ENCODE measurements around the gene ANKRD61. TPM values are rescaled to one million over a fixed set of nuclear protein-coding genes. Genes with fewer than 3 reads are reported as not detected.

Gene ANKRD61
- total RNA-seq, 6 experiments from 2014 or later, result 0.26 TPM; not detected in 5

DNA sequence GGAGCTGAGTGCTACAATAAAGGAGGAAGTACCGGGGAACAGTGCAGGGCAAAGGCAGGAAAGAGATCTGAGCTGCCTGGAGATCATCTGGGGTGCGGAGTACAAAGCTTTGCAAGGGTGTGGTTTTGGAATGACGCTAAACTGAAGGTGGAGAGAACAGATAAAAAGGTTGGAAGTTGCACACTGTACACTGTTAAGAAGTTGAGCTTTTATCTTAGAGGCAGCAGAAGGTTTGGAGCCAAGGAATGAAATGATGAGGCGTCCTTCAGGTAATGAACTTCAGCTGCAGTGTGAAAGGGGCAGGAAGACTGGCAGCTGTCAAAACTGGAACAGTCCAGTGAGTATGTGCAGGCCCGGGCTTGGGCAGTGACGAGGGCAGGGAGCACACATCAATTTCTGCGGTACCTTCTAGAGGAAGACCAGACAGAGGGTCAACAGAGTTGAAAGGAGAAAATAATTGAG is 7.2 kb upstream of the ANKRD61 start:
- peaks cover 0 to 96% (median 36%) of the 10 kb centered on the region in 4 donors for H3K36me3 ChIP-seq
- DNase-seq (no peak), ATAC-seq (no peak)
- H3K4me3 ChIP-seq, result no peak overlapping the region
- no peak for TF ChIP-seq CTCF (IDR thresholded peaks at IDR 0.05)
- no peak for TF ChIP-seq POLR2A (IDR thresholded peaks at IDR 0.05)
- no peak overlapping the region for H3K27ac ChIP-seq
- no peaks in the 10 kb centered on the region for H3K9me3 ChIP-seq
- no peaks in the 10 kb centered on the region for H3K4me1 ChIP-seq
- WGBS (ENCODE audit: insufficient coverage, low coverage, low lambda C conversion rate, missing lambda C conversion rate), result 83% methylated on average over 7 of the region's 7 CpGs
- intact Hi-C loops (cut with DNase I), result no loop called here
- H3K27me3 ChIP-seq, result no peaks in the 10 kb centered on the region

DNA sequence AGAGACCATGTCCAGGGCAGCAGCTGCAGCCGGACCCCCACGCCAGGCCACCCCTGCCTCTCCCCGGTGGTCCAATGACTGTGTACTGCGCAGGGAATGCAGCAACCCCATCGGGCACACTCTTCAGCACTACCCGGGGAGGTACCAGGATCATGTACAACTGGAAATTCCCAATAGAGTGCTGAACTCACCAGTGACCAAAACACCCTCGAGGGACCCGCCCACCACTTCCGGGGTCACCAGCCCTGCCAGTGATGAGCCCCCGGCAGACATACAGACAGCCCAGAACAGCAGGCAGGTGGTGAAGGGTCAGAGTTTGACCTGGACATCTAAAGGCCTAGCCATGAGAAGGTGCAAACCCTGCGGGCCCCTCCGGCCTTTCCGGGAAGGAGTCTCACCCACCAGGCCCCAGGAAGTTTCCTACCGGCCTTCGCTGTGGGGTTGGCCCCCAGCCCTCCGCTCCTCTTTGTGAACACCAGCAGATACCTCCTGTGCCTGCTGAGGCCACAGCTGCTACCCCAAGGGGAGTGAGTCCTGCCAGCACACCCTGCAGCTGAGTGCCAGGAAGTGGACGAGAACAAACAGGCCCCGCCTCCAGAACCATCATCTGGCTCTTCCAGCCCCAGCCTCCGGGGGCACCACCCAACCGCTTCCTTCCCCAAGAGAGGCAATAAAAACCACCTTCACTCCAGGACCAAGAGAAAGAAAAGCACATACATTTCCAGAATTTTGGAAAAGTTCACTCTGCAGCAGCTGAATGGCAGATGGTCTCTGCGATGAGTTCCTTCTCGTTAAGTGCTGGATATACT is 5.0 kb upstream of the ANKRD61 start:
- peak overlapping the region in 2 of 3 donors; percentile 5 to 7 for H3K4me3 ChIP-seq
- no peaks in the 10 kb centered on the region for H3K4me1 ChIP-seq
- no peaks in the 10 kb centered on the region for H3K27me3 ChIP-seq
- TF ChIP-seq POLR2A (IDR thresholded peaks at IDR 0.05) (no peak), CTCF (IDR thresholded peaks at IDR 0.05) (peak in 2 of 4 donors; percentile 18 to 20)
- peak; percentile 86 to 93 (median 89) for ATAC-seq
- peak; percentile 61 to 70 (median 69) for DNase-seq
- peak overlapping the region; percentile 27 to 59 (median 37) for H3K27ac ChIP-seq
- 71% methylated on average over 17 of the region's 22 CpGs for WGBS (ENCODE audit: insufficient coverage, low coverage, low lambda C conversion rate, missing lambda C conversion rate)
- intact Hi-C loops (cut with DNase I), result no loop called here
- peaks cover 0 to 82% (median 32%) of the 10 kb centered on the region in 4 donors for H3K36me3 ChIP-seq
- no peaks in the 10 kb centered on the region for H3K9me3 ChIP-seq

- Histone ChIP-seq H3K9me3 (no peaks in the 10 kb centered on the region), H3K27me3 (no peaks in the 10 kb centered on the region), H3K4me1 (no peaks in the 10 kb centered on the region), H3K4me3 (peak overlapping the region in 1 of 3 donors; percentile 7), H3K36me3 (peaks cover 0 to 78% (median 29%) of the 10 kb centered on the region in 4 donors), H3K27ac (no peak overlapping the region)
- intact Hi-C loops (cut with DNase I), result no loop called here
- DNase-seq (peak in 1 of 3 donors; percentile 39), ATAC-seq (peak; percentile 23 to 46 (median 26))
- TF ChIP-seq CTCF (IDR thresholded peaks at IDR 0.05), result no peak
- no peak for TF ChIP-seq POLR2A (IDR thresholded peaks at IDR 0.05)
- WGBS (ENCODE audit: insufficient coverage, low coverage, low lambda C conversion rate, missing lambda C conversion rate), result 74% methylated on average over 9 of the region's 12 CpGs
Measured at GRCh38 chr7:6026820-6027311, 4.3 kb upstream of the ANKRD61 start.

GRCh38 chr7:6027806-6028365 is 3.3 kb upstream of the ANKRD61 start:
- ATAC-seq (no peak), DNase-seq (peak in 1 of 3 donors; percentile 11)
- no peak for TF ChIP-seq CTCF (IDR thresholded peaks at IDR 0.05)
- no peak for TF ChIP-seq POLR2A (IDR thresholded peaks at IDR 0.05)
- Histone ChIP-seq H3K27ac (no peak overlapping the region), H3K9me3 (no peaks in the 10 kb centered on the region), H3K4me1 (no peaks in the 10 kb centered on the region), H3K4me3 (no peak overlapping the region), H3K36me3 (peaks cover 0 to 77% (median 21%) of the 10 kb centered on the region in 4 donors), H3K27me3 (no peaks in the 10 kb centered on the region)
- 89% methylated on average over 1 of the region's 1 CpG for WGBS (ENCODE audit: insufficient coverage, low coverage, low lambda C conversion rate, missing lambda C conversion rate)
- intact Hi-C loops (cut with DNase I), result no loop called here
